ENCODE data around the gene MGLL.

The MGLL gene

DNA sequence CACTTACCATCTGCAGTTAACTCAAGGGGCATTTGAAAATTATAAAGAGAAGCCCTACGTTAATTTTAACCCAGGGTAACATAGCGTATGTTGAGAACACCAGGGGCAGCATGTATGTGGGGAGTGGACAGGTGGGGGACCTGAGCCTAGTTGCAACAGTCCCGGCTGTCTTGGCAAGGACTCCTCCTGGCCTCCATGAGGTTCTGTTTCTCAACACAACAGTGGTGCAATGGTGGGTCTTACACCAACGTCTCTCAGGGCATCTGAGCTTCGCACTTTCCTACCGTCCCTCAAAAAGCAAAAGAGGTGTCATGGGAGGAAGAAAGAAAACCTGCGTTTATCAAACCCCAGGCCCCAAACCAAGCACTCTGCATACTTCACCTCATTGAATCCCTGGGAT, 50.6 kb downstream of the MGLL start:
- DNase-seq, result no peak

DNA sequence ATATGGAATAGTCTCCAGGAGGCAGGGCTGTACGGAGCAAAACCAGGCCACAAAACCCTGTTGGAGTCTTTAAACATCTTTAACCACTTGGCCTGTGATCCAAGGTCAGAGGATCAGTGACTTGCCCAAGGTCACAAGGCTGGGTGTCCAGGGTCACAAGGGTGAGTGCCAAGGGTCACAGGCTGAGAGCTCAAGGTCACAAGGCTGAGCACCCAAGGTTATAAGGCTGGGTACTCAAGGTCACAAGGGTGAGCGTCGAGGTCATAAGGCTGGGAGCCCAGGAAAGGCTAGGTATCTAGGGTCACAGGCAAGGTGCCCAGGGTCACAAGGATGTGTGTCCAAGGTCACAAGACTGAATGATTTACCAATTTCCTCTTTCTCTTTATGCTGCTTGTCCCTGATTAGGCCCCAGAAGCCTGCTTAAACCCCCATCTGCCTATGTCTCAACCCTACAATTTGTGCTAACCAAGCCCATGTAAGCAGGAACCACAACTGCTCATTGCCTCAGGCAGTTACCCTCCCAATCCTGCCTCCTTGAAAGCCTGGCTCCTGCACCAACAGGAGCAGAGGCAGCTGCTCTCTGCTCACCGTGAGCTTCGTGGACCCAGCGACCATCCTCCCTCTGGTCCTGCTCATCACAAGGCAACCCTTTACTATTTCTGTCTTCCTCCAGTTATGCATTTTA, 51.5 kb downstream of the MGLL start:
- DNase-seq, result no peak

DNA sequence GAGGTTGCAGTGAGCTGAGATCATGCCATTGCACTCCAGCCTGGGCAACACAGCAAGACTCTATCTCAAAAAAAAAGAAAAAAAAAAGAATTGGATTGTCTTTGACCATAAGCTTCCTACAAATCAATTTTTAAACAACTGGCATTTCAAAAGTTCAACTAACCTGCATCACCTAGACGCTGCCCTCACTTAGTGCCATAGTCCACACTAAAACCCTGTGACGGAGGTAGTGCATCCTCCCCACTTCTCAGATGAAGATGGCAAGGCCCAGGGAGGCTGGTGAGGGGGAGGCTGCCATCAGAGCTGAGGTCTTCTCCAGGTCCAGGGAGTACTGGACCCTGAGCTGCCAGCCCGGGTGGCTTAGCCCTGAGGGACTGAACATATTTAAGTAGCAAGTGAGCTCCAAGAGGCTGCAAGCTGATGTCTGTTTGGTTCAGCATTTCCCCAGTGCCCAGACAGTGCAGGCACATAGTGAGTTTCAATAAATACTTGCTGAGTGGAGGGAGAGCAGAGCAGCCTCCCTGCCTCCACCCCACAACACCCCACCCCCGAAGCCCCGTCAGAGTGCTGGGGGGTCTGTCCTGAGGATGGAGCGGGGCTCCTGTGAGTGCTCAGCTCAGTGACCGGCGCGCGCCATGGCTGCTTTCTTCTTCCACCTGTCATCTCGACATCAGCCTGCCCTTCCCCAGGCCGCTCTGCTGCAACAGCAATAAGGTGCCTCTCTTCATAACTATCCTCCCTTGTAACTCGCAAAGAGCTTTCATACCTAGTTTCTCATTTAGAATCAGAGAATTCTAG, 52.8 kb downstream of the MGLL start:
- no peak for DNase-seq

DNA sequence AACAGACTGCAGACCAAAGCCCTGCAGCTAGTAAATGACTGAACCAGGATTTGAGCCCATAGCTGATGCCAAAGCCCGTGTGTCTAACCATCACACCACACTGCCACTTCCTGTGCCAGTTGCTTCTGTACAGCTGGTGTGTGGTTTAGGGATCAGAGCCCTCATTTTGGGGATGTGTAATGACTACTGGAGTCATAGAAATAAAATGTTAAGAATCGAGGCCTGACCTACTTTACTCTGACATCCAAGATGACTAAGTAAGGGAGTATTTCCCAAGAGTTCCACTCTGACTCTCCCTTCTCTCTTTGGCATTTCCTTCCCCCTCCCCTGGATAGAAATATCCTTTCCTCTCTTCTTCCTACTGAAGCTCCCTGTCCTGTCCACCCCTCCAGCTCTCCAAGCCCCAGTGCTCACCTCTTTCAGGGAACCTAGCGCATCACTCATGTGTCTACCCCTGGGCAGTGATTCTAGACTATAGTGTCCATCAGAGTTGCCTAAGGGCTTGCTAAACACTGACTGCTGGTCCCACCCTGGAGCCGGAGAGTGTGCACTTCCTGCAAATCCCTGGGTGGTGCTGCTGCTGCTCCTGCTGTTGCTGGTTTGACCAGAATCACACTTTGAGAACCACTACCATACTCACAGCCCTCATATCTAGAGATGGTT, 53.8 kb downstream of the MGLL start:
- no peak for DNase-seq

DNA sequence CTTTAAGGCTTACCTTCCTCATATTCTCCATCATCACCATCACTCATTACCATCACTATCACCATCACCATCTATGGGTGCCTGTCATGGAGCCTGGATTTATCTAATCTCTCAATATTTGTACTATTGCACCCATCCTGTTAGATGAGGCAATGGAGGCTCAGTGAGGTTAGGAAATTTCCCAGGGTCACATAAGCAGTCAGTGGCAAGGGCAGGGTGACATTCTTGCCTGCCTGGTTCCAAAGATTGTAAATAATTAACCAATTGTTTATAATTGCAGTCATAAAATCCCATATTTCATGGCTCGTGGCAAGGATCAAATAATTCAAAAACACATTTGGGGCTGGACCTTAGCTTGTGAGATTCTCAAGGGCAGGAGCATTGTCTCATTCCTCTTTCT, 55.2 kb downstream of the MGLL start:
- DNase-seq, result no peak

DNA sequence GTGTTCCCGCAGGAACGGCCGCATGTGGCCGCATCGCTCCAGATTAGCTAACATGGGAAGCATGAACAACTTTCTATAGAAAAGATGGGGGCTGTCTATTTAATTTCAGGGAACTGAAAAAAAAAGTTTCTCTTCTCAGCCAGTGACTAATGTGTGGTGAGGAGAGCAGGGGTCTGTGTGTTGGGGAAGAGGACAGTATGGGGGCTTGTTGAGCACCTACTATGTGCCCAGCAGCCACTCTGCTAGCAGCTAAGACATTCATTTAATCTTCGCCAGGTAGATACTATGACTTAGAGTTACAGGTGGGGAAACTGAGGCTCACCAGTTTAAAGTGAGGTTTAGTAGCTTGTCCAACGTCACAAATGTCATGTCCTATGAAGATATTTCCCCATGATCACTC, 56.6 kb downstream of the MGLL start:
- no peak for DNase-seq

DNA sequence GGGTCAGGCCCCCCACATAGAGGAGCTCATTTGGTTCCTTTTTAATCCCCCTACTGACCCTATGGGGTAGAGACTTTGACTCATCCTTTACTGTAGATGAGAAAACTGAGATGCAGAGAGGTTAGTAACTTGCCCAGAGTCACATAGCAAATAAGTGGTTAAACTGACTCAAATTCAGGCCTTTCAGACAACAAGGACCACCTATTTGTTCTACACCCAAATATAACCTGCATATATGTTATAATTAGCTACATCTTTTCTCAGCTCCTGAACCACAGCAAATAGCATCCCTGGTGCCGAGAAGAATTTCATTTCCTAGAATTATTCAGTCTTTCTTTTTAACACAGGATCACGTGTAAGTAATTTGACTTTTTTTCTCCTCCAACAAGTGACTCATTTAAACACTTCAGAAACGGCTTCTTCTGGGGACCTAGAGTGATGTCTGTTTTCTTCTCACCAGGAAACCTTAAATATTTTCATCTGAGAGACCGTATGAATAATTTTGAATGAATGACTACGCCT, 57.4 kb downstream of the MGLL start:
- DNase-seq, result no peak

DNA sequence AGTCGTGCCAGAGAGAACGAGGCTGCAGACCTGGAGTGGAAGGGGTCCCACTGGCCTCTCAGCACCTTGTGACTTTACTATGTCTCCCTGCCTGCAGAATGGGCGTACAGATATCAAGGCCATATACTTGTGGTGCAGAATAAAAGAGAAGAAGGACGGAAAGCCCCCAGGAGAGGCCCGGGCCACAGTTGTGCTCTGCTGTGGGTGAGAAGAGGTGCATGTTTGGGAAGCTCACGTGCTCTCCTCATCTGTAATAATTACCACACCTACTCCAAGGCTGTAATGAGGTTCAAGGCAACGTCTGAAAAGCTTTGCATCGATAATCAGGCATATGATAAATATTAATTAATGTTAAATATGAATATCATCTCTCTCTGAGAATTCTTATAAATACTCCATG, 58.0 kb downstream of the MGLL start:
- DNase-seq, result no peak

DNA sequence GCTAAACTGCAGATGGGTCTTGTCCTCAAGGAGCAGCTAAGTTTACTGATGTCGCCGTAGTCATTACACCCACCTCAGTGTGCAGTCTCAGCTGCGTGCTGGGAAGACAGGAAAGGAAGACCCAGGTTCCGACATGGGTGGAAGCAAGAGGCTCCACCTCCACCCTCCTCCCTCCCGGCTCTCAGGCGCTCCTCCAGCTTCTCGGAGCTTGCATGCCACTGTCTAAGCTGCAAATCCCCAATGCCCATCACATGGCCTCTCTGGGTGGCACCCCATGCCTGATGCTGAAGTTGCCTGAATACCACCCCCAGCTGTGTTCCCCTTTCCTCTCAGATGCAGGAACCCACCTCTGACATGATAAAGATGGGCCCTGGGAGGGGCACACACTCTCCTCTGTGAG, 58.5 kb downstream of the MGLL start:
- no peak for DNase-seq

DNA sequence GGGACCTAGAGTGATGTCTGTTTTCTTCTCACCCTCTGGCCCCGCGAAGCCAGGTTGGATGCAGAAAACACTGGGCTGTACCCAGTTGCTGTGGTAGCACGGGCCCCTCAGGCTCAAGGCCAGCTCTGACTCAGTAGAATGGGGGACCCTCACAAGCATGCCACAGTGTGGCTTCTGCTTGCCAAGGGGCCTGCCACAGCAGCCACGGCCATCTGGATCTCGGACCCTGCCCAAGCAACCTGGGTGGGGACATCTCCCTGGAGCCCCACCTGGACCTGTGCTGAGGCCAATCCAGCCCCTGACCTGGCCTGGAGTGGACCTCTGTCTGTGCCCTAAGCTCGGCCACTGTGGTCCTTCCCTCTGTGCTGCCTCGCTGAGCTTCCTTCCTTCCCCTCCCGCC, 59.0 kb downstream of the MGLL start:
- DNase-seq, result no peak

DNA sequence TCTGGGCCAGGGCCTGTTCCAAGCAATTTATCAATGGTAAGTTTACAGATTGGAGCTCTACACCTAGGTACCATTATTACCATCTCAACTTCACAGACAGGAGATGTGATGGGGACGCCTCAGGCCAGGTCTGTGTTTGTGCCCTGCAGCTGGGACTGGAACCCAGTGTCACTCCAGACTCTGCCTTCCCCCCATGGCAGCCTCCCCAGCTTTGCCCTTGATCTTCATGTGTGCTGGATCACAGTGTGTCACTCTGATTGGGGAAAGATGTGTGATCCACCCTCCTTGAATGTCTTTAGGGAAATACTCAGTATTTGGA, 59.6 kb downstream of the MGLL start:
- DNase-seq, result no peak

DNA sequence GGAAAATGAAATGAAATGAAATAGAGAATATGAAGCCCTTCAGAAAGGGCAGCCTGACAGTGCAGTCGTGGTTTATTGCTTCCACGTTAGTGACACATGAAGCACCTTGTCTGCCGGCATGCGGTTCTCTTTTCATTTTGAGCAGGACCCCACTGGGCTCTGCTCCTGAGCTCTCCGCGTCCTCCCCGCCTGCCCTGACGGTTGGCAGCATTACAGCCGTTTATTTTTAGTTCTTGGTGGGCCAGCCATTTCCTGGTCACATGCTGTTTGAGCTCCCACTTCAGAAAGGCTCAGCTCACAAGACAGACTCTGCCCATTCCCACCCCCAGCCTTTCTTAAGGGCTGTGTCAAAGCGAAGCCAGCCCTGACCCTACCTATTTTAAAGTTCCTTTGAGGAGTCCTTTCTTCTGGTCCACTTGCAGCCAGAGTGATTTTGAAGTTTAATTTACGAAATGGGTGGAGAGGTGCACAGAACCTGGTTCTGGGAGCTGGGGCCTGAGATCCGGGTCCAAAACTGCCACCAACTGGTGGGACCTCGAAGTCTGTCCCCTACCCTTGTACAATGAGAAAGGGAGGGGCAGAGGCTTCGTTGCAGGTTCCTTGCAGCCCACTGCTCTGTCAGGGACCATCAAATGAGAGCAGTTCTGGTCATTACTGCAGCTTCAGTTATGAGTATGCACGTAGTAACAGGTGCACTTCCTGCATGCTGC, 60.1 kb downstream of the MGLL start:
- no peak for DNase-seq

DNA sequence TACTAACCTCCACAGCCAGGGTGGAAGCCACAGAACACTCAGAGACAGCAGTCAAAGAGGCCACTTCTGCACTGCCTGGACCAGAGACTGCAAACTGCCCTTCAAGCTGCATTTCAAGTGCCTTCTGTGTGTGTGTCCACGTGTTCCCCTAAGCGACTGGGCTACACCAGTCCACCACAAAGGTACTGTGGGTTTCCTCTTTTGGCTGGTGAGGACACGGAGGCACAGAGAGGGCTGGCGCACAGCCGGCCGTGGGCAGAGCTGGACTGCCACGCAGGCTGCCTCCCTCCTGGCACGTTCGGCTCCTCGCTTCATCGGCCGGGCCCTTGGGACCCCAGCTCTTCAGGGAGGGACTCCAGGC, 60.9 kb downstream of the MGLL start:
- DNase-seq, result no peak

DNA sequence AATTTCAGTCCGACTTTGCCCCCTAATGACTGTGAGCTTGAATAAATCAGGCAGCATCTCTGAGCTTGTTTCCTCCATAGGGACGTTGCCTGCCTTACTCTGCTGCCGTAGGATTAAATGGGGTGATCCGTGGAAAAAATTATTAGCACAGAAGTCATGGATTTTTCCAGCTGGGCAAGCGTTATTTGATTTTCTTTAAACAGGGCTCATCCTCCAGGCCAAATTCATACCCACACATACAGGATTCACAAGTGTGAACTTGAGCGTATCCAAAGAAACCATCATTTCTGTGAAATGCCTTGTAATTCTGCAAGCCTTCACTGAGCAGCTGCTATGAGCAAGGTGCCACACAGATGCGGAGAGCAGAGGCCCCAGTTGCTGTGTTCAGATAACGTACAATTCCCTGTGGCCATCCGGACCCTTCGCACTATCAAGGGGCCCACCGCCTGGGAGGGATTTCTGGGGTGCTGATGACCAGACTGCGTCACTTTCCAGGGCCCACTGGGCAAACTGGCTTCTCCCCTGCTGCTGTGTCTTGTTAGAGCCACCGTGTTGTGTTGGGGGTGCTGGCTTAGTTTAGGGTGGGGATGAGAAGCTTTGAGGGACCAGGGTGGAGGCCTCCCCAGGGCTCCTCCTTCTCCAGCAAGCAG, 61.4 kb downstream of the MGLL start:
- no peak for DNase-seq

DNA sequence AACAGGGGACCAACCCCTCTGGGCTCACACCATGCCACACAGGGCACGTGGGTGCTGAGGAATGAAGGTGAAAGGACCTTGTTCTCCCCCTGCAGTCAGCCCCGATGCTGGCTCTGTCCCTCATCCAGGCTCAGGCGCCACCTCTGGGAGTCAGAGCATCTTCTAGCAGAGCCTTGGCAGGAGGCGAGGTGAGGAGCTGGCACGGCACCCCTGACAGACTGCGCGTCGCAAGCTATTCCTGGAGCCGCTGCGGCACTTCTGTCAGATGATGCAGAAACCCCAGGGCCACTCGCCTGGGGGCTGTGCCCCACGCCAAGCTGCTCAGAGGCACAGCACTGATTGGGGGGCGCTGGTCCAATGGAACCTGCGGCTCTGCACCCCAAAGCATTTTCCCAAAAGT, 62.0 kb downstream of the MGLL start:
- DNase-seq, result no peak

DNA sequence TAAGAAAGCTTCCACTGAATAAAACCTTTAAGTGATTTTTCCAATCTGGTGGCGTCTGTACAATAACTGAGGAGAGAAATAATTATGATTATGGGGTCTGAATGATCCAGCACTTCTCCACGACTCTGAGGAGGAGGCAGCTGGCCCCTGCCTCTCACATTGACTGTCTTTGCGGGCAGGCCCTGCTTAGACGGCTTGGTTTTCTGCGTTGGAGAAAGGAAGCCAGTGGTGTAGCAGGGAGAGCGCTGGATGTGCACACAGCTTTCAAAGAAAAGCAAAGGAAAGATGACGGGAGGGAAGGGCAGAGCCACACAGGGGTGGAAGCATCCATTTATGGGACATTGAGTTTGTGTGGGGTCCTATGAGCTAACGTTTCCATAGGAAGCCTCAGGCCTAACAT, 62.5 kb downstream of the MGLL start:
- DNase-seq, result no peak

DNA sequence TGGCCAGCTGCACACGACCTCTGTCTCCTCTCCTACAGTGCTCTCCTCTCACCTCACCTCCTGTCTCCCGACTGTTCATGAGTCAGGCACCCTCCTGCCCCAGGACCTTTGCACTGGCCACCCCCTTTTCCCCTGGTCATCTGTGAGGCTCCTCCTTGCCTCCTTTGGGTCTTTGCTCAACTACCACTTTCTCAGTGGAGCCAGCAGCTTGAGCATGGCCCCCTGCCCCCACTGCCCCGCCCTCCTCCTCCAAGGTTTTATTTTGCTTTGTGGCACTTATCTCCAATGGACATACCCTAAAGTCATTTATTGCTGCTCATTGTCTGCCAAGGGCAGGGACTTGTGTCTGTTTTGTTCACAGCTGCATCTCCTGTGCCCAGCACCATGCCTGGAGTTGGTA, 64.3 kb downstream of the MGLL start:
- DNase-seq, result no peak

DNA sequence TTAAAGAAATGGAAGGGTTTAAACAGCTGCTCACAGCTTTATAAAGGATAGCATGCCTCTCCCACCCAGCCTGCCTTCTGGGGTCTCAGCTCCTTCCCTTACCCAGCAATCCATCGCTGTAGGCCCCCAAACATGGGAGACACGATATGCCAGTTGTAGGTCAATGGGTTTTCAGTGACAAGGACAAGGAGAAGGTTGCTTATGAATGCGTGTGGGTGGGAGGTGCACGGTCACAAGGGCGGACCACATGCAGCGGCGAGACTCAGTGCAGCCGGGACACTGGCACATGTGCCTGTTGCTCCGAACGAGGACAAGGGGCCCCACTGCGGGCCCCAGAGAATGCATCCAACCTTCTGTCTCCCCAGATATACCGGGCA, 67.0 kb downstream of the MGLL start:
- DNase-seq, result no peak

DNA sequence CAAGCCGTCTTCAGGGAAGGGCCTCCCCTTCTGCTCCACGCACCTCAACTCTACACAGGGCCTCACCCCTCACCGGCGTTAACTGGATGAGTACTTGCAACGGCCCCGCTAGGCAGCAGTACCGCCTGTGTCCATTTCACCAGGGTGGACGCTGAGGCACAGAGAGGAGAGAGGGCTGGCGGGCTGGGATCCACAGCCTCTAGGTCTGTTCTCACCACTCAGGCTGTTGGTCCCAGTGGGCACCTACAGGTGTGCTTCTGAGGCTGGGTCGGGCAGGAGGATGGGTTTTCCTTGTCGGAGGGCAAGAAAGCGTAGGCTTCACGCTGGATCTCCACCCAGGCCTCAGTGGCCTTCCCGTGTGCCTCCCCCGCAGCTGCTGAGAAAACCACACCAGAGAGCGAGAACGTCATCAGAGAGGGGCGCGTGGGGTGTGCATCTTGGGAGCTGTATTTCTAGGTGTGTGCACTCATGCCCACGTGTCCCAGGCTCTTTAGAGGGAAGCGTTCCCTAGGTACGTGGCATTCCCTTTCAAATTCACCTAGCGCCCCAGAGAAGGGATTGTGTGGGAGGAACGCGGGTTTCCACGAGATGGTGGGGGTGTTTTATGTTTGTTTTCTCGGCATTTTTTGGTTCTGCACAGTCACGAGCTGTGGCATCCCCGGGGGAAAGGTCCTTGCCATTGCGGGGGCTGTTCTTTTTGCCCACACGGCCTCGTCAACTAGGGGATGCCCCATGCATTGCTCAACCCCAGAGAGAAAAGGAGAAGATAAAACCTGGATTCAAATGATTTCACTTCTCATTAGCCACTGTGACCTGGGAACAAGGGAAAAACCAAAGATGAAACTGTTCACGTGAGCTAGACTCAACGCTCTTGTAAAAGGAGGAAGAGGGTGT, 67.7 kb downstream of the MGLL start:
- DNase-seq, result peak; percentile 18 to 44

DNA sequence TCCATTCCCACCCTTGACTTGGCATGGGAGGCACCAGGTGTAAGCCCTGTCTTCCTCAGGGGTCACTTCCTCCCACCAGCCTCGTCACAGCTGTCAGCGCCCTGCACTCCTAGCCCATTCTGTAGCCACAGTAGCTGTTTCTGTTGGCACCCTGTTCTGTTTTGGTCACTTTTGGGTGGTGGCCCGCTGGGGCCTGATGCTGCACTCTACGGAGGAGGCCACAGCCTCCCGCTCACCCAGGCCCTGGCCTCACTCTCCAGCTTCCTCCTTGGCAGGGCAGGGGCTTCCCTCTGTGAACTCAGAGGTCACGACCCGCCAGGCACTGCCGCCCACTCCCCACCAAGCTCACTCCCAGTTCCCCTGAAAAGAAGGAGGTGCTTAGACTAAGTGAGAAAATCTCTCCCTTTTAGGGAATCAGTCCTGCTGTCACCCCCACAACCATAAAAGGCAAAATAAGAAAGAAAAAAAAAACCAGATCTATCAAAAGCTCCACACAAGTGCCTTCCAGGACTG, 68.4 kb downstream of the MGLL start:
- no peak for DNase-seq

DNA sequence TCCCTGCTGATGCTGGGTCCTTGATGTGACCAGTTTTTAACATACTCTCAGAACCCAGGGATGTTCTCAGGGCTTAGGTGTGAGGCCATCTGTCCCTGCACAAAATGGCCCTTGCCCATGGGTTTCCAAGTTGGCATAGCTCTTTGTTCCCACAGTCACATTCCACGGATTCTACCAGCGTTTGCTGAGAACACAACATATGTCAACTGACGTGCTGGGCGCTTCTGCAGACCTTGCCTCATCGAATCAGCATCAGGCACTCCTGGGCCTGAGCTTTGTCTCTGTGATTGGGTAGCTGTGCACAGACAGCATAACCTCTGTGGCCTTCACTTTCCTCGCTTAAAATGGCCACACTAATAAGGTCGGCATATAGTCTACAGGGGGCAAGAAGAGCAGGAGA, 69.0 kb downstream of the MGLL start:
- no peak for DNase-seq

DNA sequence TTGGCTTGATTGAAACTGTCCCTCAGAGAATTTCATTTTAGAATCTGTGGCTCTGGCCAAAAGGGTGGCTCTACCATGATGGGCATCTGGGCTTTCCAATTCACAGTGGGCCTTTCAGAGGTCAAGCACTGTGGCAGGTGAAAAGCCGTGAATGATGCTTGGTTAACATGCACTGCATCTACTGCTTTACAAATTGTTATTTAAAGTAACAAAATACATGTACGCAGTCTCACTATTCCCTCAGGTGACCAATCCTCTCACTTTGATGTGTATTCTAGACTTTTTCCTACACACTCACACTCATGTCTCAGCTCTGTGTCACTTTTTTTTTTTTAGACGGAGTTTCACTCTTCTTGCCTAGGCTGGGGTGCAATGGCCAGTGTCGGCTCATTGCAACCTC, 70.5 kb downstream of the MGLL start:
- DNase-seq, result no peak

All from activated CD4-positive, alpha-beta T cell treated with anti-CD3 and anti-CD28 coated beads, Interleukin-2, amount 50 U/mL, for 48 hours (primary cell).